ENCODE measurements around the gene ADARB1.

Gene ADARB1

DNA sequence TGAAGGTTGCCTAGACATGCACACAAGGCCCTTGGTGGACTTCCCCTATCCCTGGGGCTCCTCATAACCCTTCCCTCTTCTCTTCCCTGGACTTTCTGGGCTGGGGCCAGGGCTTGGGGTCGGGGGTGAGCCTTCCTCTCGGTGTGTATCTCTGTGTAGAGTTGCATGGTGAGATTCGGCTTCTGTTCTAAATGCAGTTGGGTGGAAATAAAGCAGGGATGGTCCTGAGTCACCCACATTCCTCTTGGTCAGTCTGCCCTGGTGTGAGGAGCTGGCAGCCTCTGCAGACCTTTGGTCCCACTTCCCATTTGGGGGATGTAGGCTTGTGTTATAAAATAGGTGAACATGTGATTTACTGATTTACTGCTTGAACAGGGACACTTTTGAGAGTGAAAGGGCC is 38.0 kb downstream of the ADARB1 start:
- DNase-seq: no peak

DNA sequence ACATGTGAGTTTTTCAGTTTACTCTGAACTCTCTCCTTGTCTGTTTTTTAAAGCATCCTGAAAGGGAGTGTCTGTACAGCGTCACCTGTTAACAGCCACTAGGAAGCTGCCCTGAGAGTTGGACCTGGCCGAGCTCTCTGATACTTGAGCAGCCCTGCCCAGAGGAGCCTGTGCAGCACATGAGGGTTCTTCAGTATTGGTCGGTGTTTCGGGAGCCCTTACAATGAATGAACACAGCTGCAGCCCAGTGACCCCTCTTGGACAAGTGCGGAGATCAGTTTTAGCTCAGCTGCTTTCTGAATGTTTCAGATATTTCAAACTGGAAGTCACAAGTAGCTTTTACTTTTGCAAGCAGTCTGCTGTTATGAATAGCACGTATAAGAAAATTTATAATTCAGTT is 39.2 kb downstream of the ADARB1 start:
- DNase-seq: no peak

DNA sequence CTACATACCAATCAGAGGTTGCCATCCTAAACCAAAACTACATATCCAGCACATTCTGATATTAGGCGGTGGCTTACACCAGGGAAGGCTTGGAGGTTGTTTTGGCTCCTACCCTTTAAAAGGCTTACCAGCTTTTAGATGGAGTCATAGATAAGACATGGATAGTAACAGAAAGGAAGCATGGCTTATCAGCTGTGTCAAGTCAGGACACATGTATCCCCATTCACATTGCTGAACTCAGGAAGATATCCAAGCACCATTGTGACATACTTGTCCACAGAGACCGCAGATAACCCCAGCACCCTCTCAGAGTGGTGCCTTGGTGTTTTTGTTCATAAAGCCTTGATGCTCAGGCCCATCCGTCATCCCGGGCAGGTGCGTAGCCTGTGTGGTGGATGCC is 39.7 kb downstream of the ADARB1 start:
- DNase-seq: no peak

DNA sequence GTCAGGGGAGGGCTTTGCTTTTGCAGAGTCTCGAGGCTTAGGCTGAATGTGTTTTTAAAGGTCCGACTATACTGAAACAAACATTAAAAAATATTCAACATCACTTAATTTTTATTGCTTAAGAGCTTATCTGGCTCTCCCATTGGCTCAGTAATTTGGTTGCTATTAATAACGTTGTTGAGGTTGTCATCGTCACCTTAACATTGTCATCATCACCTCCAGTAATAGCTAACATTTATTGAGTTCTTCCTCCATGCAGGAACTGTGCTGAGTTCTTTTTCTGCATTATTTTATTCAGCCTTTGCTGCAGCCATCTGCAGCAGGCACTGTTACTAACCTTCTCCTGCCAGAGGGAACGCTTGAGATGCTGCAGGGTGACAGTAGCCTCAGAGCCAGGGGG is 40.1 kb downstream of the ADARB1 start:
- DNase-seq: no peak

DNA sequence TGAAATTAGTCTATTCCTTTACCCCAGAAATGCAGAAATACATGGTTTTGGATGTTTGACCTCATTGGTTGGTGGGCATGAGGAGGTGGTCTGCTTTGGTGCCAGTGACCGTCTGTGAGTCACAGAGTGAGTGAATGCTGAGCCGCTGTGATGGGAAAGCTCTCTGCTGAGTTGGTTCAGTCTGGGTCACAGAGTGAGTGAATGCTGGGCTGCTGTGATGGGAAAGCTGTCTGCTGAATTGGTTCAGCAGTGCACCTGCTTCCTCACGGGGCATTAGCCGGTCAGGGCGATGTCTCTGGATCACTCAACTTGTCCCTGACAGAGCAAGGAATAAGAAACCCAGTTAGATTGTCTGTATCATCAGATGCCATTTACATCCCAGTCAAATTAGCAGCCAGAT is 40.8 kb downstream of the ADARB1 start:
- DNase-seq: no peak

DNA sequence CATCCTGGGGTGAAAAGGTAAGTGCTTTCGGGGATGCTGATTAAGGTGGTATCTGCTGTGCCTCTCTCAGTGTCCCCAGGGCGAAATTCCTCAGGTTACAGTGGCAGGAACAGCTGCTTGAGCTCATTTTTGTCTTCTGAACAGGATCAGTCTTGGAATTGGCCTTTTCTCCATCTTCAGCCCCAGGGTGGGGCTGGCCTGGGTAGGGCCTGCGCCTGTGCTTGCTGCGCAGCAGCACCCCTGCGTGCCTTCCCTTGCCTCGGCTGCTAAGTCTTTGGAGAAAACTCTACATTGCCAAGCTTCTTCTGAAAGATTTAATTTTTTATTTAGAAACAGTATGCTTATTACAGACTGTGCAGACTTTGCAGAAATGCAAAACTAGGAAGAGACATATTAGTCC is 41.7 kb downstream of the ADARB1 start:
- no peak for DNase-seq

DNA sequence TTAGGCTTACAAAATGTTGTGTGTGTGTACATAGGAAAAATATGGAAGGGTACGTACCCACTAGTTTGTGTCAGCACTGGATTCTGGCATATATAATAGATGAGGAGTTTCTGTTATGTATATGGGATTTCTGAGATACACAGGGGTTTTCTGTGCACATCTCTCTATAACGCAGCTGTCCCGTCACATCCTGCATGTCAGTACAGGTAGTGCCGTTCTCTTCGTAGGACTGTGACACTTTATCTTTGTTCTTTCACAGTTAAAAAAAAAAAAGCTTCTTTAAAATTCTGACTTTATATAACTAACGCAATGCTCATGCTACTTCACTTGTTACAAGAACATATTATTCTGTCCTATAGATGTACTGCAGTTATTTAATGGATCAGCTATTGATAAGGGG is 42.9 kb downstream of the ADARB1 start:
- no peak for DNase-seq

DNA sequence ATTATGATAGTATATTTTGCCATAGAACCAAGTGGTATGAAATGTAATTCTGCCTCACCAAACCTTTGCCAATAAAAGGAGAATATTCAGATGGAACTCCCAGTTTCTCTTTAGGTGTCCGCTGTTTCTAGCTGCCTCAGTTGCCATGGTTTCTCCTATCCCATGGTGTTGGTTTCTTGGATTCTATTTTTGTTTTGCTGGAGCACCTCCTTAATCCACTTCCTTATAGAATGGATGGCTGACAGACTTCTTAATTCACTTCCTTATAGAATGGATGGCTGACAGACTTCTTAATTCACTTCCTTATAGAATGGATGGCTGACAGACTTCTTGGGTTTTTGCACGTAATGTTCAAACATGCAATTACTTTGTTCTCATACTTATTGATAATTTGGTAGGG is 43.7 kb downstream of the ADARB1 start:
- no peak for DNase-seq

DNA sequence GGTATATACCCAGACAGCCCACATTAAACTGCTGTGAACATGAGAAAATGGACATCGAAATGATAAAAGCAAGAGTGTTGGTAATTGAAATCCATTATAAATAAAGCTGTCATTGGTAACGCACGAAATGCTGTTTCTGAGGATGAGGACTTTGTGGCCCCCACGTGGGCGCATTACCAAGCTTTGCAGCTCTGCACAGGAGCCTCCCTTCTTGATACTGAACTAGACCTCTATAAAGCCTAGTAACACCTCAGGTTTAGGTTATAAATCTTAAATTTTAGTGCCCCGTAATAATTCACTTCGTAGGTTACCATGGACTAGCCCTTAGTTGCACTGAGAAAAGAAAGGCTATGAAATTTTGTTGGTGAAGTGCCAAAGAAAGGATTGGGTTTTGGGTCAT is 45.4 kb downstream of the ADARB1 start:
- DNase-seq: no peak

DNA sequence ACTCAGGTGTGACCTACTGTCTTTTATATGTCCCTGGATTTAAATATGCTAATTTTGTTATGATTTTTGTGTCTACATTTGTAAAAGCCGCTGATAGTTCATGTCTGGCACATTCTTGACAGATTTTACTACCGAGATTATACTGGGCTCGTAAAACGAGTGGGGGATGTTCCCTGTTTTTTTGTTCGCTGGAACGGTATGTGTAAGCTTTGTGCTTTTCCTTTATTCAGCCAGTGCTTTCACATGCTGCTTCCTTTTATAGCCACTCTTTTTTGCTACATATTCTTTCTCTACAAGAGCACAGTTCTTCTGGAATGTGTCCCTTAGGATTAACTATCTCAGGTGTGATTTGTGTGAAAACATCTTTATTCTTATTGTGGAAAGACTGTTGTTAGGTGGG is 46.6 kb downstream of the ADARB1 start:
- no peak for DNase-seq

DNA sequence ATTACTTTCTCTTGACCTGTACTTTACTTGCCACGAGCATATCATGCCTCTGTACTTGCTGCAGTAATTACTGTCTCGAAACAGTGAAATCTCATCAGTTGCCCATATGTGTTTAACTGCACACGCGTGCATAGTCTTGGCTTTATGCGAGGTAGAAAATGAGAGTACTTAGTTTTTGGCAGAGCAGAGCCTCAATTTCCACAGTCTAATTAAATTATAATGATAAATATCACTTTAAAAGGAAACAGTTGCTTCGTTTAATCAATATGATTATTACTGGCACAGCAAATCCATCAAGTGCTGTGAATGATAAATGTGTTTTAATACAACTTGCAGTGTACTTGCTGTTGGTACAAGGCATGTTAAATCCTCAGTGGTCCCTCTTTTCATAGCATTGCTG is 47.6 kb downstream of the ADARB1 start:
- DNase-seq: no peak

DNA sequence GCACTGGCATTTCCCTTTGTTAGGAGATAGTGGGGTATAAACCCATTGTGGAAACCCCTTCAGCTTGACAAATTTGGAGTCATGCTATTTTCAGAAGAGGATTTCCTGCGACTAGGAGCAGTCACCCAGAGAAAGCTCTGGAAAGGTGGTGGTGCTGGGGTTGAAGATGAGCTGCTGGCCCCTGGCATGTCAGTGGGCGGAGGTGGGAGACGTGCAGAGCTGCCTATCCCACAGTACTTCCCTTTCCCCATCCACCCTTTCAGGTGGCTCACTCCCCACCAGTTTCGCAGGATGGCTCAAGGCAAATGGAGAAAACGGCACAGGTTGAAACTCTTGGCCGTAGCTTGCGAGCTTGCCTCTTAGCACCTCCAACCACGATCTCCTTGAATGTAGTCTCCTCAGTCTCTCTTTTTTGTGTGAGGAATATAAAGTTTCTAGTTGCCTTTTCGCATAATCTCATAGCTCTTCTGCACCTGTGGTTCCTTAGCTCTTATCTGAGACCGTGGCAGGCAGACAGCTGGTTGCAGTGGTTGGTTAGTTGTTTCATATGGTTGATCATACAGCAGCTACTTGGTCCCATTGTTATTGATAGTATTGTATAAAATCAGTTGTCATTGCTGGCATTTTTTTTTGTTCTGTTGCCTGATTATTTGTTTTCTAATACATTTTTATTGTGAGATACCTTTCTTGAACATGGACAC is 48.2 kb downstream of the ADARB1 start:
- DNase-seq: no peak

DNA sequence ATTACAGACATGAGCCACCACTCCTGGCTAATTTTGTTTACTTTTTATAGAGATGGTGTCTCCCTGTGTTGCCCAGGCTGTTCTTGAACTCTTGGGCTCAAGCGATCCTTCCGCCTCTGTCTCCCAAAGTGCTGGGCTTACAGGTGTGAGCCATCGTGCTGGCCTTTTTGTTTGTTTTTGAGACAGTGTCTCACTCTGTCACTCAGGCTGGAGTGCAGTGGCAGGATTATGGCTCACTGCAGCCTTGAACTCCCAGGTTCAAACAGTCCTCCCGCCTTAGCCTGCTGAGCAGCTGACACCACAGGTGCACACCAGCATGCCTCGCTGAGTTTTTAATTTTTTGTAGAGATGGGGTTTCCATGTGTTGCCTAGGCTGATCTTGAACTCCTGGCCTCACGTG is 49.1 kb downstream of the ADARB1 start:
- DNase-seq: no peak

DNA sequence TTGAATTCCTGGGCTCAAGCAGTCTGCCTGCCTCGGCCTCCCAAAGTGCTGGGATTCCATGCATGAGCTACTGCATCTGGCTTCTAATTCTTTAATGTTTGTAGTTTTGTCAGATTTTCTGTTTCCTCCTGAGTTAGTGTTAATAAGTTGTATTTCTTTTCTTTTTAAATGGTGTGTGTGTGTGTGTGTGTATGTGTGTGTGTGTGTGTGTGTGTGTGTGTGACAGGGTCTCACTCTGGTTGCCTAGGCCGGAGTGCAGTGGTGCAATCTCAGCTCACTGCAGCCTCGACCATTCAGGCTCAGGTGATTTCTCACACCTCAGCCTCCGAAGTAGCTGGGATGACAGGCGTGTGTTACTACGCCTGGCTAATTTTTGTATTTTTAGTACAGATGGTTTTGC is 50.2 kb downstream of the ADARB1 start:
- no peak for DNase-seq

DNA sequence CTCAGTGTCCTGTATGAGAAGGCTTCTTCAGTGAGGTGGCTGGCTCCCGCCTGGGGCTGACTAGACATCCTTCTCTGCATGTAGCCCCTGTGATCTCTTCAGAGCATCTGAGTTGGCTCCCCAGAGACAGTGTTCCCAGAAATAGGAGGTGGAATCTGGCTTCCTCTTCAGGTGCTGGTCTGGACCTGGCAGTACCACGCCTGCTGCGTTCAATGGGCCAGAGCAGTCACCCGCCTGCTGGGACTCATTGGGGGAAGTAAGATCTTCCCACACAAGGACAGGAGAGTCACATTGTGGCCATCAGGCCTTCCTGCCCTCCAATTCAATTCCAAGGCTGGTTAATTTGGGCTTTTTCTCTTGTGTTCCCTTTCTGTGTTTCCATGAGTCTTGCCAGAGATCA is 51.0 kb downstream of the ADARB1 start:
- no peak for DNase-seq

DNA sequence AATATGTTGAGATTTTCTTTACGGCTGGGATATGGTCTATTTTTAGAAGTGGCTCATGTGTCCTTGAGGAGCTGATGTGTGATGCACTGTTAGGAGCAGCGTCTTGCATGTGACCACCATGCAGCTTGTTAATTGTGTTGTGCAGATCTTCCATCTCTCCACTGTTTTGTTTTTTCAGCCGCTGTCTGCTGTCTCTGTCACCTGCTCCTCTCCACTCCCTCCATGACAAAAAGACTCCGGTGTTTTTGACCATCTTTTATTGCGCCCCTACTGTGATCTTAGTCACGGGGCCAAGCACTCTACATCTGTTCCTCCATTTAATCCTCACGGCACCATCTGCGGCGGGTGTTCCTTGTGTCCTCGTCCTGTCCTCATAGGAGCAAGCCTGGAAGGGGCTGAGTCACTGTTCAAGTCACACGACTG is 51.8 kb downstream of the ADARB1 start:
- no peak for DNase-seq

DNA sequence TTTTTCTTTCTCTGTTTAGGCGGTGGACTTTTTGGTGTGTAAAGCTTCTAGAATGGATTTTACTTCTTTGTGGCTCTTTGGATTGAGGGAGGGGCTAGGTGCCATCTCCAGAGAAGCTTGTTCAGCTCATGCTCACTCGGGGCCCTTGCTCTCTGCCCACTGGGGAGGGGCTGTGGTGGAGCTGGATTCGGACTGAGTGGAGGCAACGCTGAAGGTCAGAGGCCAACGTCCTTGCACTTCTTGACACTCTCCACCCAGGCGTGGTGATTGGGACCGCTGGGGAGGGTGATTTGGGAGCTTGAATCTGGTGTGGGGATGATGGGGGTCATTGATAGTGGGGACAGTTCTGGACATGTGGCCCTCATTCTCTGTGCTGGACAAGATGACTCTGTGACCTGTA is 52.6 kb downstream of the ADARB1 start:
- no peak for DNase-seq

DNA sequence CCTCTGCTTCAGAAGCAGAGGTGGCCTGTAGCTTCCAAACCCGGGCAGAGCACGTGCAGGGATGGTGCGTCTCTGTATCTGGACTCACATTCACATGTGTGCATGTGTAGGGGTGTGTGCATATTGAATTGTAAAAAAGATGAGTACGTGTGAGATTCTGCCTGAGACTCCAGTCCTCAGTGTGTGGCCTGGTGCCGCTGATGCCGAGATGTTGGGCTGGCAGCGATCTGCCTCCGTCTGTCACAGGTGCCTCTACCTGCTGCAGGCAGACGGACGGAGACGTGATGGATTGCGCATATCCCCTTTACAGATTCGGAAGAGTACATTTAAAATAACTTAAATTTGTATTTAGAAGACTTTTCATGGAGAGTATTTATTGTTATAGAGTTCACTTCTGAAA is 53.6 kb downstream of the ADARB1 start:
- DNase-seq: no peak

DNA sequence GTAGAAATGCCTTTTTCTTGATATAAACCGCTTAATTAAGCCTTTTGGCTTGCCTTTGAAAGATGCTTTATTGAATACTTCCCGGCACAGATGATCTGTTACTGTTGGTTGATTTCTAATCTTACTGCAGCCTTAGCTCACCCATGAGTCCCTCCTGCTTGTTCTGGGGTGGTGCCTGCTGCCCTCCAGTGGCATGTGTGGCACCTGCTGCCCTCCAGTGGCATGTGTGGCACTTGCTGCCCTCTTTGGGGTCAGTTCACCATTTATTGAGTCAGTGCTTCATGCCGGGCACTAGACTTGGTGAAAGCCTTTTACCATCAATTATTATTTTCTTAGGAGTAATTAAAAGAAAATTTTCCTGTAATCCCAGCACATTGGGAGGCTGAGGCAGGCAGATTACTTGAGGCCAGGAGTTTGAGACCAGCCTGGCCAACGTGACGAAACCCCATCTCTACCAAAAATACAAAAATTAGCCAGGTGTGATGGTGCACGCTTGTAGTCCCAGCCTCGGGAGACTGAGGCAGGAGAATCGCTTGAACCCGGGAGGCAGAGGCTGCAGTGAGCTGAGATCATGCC is 54.3 kb downstream of the ADARB1 start:
- peak in 46 of 58 donors; percentile 9 to 72 (median 45) for DNase-seq

DNA sequence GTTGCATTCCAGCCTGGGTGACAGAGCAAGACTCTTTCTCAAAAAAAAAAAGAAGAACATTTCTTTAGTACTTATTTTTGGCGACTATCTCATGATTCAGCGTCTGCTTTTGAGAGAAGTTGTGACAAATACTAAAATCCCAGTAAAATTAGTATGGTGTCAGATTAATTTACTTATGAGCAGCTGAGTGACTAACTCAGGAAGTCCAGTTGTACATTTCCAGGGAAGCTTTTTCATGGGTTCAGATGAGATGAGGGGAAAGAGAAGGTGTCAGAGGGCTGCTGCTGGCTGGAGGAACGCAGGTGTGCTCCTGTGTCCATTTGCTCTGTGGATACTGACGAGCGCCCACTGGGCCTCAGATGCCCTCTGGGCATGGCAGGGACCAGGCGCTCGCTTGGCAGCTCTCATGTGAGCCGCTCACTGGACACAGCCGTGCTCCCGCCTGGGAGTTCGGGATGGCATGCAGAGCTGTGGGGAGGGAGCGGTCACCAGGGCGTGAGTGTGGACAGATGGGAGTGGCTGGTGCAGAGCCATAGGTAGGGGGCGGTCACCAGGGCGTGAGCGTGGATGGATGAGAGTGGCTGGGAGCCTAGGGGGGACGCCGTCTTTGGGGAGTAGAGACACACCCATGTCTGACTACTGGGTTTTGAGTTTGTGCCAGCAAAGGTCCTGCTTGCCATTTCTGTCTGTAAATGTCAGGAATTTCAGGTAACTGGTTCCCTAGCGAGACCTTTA is 55.0 kb downstream of the ADARB1 start:
- DNase-seq: peak in 1 of 58 donors; percentile 26

DNA sequence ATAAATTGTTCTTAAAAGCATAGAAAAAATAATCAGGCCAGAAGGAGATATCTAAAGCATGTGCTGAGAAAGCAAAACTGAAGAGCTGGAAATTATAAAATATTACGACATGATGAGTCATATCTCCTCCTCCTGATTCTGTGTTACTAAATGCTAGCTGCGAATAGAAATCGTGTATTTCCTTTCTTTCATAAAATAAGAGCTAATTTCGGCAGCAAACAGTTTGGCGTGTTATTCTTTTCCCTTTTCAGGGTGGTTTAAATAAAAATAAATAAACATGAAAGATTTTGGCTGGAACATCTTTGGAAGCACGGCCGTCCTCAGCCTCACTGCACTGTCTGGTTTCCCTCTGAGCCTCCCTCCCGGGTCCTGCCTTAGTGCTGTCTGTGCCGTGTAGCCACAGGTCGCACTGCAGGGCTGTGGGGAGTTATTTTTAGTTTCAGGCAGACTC is 56.0 kb downstream of the ADARB1 start:
- DNase-seq: peak in 1 of 58 donors; percentile 29

DNA sequence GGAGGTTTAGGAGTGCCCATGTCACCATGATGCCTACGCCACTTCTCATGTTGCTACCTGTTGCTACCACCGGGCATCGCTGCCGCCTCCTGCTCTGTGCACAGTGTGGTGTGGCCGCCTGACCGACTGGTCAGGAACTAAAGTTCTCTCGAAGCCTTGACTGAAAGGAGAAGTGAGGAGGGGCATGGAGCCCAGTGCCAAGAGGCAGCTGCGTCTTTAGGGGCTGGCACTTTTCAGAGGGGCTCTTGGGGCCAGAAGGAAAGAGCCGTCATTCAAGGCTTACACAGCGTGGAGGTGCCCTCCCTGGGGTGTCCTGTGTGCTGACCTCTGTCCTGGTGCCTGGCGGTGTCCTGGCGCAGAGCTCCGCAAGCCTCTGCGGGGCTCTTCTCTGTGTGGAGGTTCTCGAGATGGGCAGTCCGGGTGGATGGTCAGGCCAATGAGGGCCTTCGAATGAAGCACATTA is 57.2 kb downstream of the ADARB1 start:
- DNase-seq: no peak

All from anterior cingulate cortex (tissue), 58 donors.